Activated T-cell treated with anti-CD3 and anti-CD28 coated beads, Interleukin-2, amount 50 U/mL, for 4 hours (primary cell): Measurements from ENCODE around the gene FOSB. TPM values are rescaled to one million over a fixed set of nuclear protein-coding genes. Genes with fewer than 3 reads are reported as not detected.
A peak's percentile ranks its signal among the peaks of the same experiment; 100 is the strongest.

Experiments
- ATAC-seq, 2 donors: fragments of 200-7000 bp; cut with Tn5 transposase; one replicate each; pipeline ENCODE4 v1.10.0; 2021
- DNase-seq: peaks from one replicate; pipeline ENCODE4 v3.0.0-alpha.2; 2020
- H3K27me3 Mint-ChIP-seq: one replicate; pipeline ENCODE4 v1.8.0; 2021; ENCODE audit warnings: low read depth, mixed read lengths
- H3K36me3 Mint-ChIP-seq: one replicate; pipeline ENCODE4 v1.8.0; 2022; ENCODE audit warnings: mixed read lengths; ENCODE audit not compliant: insufficient read depth
- H3K4me1 Mint-ChIP-seq: one replicate; pipeline ENCODE4 v1.8.0; 2021; ENCODE audit warnings: low read depth, mixed read lengths
- H3K4me3 Mint-ChIP-seq: one replicate; pipeline ENCODE4 v1.8.0; 2021; ENCODE audit warnings: mild to moderate bottlenecking, moderate library complexity, mixed read lengths
- H3K9me3 Mint-ChIP-seq: one replicate; pipeline ENCODE4 v1.8.0; 2021; ENCODE audit warnings: mixed read lengths
- total RNA-seq, 3 donors: library from RNA; stranded (reverse); gene quantifications; one replicate each; pipeline ENCODE4 v1.2.1, GENCODE V29; 2021

Gene FOSB
- total RNA-seq, 3 donors from 2014 or later = 10.5 to 13.4 (median 13.2) TPM

GRCh38 chr19:45495178-45495577 is 27.4 kb downstream of the FOSB start:
- Mint-ChIP-seq H3K9me3 (no peaks in the 10 kb centered on the region), H3K36me3 (no peaks in the 10 kb centered on the region), H3K4me3 (peak overlapping the region; percentile 65), H3K27me3 (peaks cover 25% of the 10 kb centered on the region), H3K4me1 (peaks cover 38% of the 10 kb centered on the region)
- no peak for ATAC-seq
- no peak for DNase-seq

- DNase-seq (no peak), ATAC-seq (peak; percentile 34 to 39)
- no peaks in the 10 kb centered on the region for H3K9me3 Mint-ChIP-seq
- peak overlapping the region; percentile 65 for H3K4me3 Mint-ChIP-seq
- peaks cover 4% of the 10 kb centered on the region for H3K36me3 Mint-ChIP-seq
- peaks cover 41% of the 10 kb centered on the region for H3K4me1 Mint-ChIP-seq
- peaks cover 25% of the 10 kb centered on the region for H3K27me3 Mint-ChIP-seq
Observed at GRCh38 chr19:45496349-45496953, 28.7 kb downstream of the FOSB start.

- Mint-ChIP-seq H3K4me1 (peaks cover 40% of the 10 kb centered on the region), H3K9me3 (no peaks in the 10 kb centered on the region), H3K36me3 (peaks cover 4% of the 10 kb centered on the region), H3K27me3 (peaks cover 20% of the 10 kb centered on the region), H3K4me3 (peak overlapping the region; percentile 44)
- DNase-seq (no peak), ATAC-seq (no peak)
Observed at GRCh38 chr19:45497791-45498190, 30.0 kb downstream of the FOSB start.

GRCh38 chr19:45498411-45499195 is 30.8 kb downstream of the FOSB start, which contains the start of gene PPM1N:
Gene PPM1N, plus strand, starts transcription at chr19:45498443. Its CDS starts 30 bp downstream, at chr19:45498473.
- DNase-seq = peak; percentile 62
- peaks cover 34% of the 10 kb centered on the region for H3K4me1 Mint-ChIP-seq
- no peaks in the 10 kb centered on the region for H3K9me3 Mint-ChIP-seq
- peaks cover 4% of the 10 kb centered on the region for H3K36me3 Mint-ChIP-seq
- ATAC-seq = peak; percentile 58 to 71
- peak within 1 kb of the TSS; percentile 78 for H3K4me3 Mint-ChIP-seq
- peaks cover 15% of the 10 kb centered on the region for H3K27me3 Mint-ChIP-seq

GRCh38 chr19:45499196-45500180 is 31.7 kb downstream of the FOSB start:
- Mint-ChIP-seq H3K27me3 (peaks cover 11% of the 10 kb centered on the region), H3K4me1 (peaks cover 32% of the 10 kb centered on the region), H3K9me3 (no peaks in the 10 kb centered on the region), H3K36me3 (peaks cover 4% of the 10 kb centered on the region), H3K4me3 (peak overlapping the region; percentile 62)
- ATAC-seq (peak; percentile 10 to 22), DNase-seq (peak; percentile 60)

- Mint-ChIP-seq H3K36me3 (peaks cover 4% of the 10 kb centered on the region), H3K4me3 (no peak overlapping the region), H3K27me3 (peaks cover 2% of the 10 kb centered on the region), H3K4me1 (peaks cover 35% of the 10 kb centered on the region), H3K9me3 (no peaks in the 10 kb centered on the region)
- no peak for ATAC-seq
- DNase-seq = no peak
Observed at GRCh38 chr19:45500918-45501729, 33.3 kb downstream of the FOSB start.

GRCh38 chr19:45501730-45502014 is 33.9 kb downstream of the FOSB start:
- H3K4me3 Mint-ChIP-seq = no peak overlapping the region
- ATAC-seq (no peak), DNase-seq (no peak)
- peaks cover 37% of the 10 kb centered on the region for H3K4me1 Mint-ChIP-seq
- H3K36me3 Mint-ChIP-seq = peaks cover 4% of the 10 kb centered on the region
- H3K9me3 Mint-ChIP-seq = no peaks in the 10 kb centered on the region
- H3K27me3 Mint-ChIP-seq = peaks cover 2% of the 10 kb centered on the region

- DNase-seq (no peak), ATAC-seq (no peak)
- no peaks in the 10 kb centered on the region for H3K9me3 Mint-ChIP-seq
- H3K4me3 Mint-ChIP-seq = no peak overlapping the region
- peaks cover 2% of the 10 kb centered on the region for H3K27me3 Mint-ChIP-seq
- H3K4me1 Mint-ChIP-seq = peaks cover 35% of the 10 kb centered on the region
- peaks cover 4% of the 10 kb centered on the region for H3K36me3 Mint-ChIP-seq
Observed at GRCh38 chr19:45502111-45502510, 34.3 kb downstream of the FOSB start.

GRCh38 chr19:45503909-45504308 is 36.1 kb downstream of the FOSB start:
- H3K36me3 Mint-ChIP-seq = peaks cover 4% of the 10 kb centered on the region
- H3K27me3 Mint-ChIP-seq = peaks cover 2% of the 10 kb centered on the region
- no peak for ATAC-seq
- no peaks in the 10 kb centered on the region for H3K9me3 Mint-ChIP-seq
- H3K4me3 Mint-ChIP-seq = no peak overlapping the region
- DNase-seq = no peak
- H3K4me1 Mint-ChIP-seq = peaks cover 25% of the 10 kb centered on the region

- Mint-ChIP-seq H3K36me3 (peaks cover 4% of the 10 kb centered on the region), H3K4me1 (peaks cover 28% of the 10 kb centered on the region), H3K27me3 (no peaks in the 10 kb centered on the region), H3K9me3 (no peaks in the 10 kb centered on the region), H3K4me3 (peak overlapping the region; percentile 75)
- DNase-seq = no peak
- ATAC-seq = no peak
Observed at GRCh38 chr19:45505151-45505995, 37.6 kb downstream of the FOSB start.

- ATAC-seq (no peak), DNase-seq (no peak)
- Mint-ChIP-seq H3K4me1 (peaks cover 29% of the 10 kb centered on the region), H3K4me3 (peak overlapping the region; percentile 75), H3K9me3 (no peaks in the 10 kb centered on the region), H3K27me3 (no peaks in the 10 kb centered on the region), H3K36me3 (peaks cover 4% of the 10 kb centered on the region)
Observed at GRCh38 chr19:45505996-45506245, 38.1 kb downstream of the FOSB start.

GRCh38 chr19:45506246-45506988 is 38.6 kb downstream of the FOSB start:
- H3K9me3 Mint-ChIP-seq = no peaks in the 10 kb centered on the region
- H3K4me3 Mint-ChIP-seq = peak overlapping the region; percentile 89
- no peaks in the 10 kb centered on the region for H3K27me3 Mint-ChIP-seq
- peak; percentile 79 to 80 for ATAC-seq
- H3K36me3 Mint-ChIP-seq = no peaks in the 10 kb centered on the region
- DNase-seq = peak; percentile 100
- H3K4me1 Mint-ChIP-seq = peaks cover 34% of the 10 kb centered on the region
